Colonic mucosa (tissue), 4 donors: ENCODE measurements around the gene LRWD1. TPM values are rescaled to one million over a fixed set of nuclear protein-coding genes. Genes with fewer than 3 reads are reported as not detected.

Experiments used
- DNase-seq: peaks from one replicate; pipeline ENCODE4 v3.0.0-alpha.2; 2020
- H3K27ac ChIP-seq: fragments of 200-600 bp; one replicate; pipeline ENCODE4 v1.8.0; 2021
- H3K27me3 ChIP-seq: fragments of 200-600 bp; one replicate; pipeline ENCODE4 v1.8.0; 2021
- H3K36me3 ChIP-seq: fragments of 200-600 bp; one replicate; pipeline ENCODE4 v1.8.0; 2021
- H3K4me1 ChIP-seq: fragments of 200-600 bp; one replicate; pipeline ENCODE4 v1.8.0; 2021; ENCODE audit warnings: mild to moderate bottlenecking
- H3K4me3 ChIP-seq: fragments of 200-600 bp; one replicate; pipeline ENCODE4 v1.8.0; 2021
- H3K9ac ChIP-seq, 2 donors: one replicate each; pipeline ENCODE4 v1.7.0; 2013; ENCODE audit warnings: control low read depth in 2 of 2, low read depth in 2 of 2, low read length in 2 of 2
- H3K9me3 ChIP-seq: fragments of 200-600 bp; one replicate; pipeline ENCODE4 v1.8.0; 2021
- CTCF ChIP-seq: fragments of 200-600 bp; IDR thresholded peaks from one replicate; pipeline ENCODE4 v1.8.0; 2022; ENCODE audit warnings: antibody characterized with exemption, mild to moderate bottlenecking
- intact Hi-C: fragments of 100-400 bp; cut with DNase I; formaldehyde crosslinking; loops from one replicate; pipeline ENCODE4 v1.14.1; 2022
- total RNA-seq, 2 donors: library from RNA; stranded (reverse); fragmentation: NEBNext Ultra II Directional in 1 of 2; extraction: Animal tissue kit (Norgen Biotek cat#: 25700) in 1 of 2; gene quantifications; one replicate each; pipeline ENCODE4 v1.2.1, GENCODE V29; 2021
- donor health status: healthy.
- donor health status: DM: no; HTN: no; CAD: no.
- donor health status: DM: no; HTN: no; CAD: no.

The LRWD1 gene
- total RNA-seq, 2 donors from 2014 or later = 11.4 to 19.6 TPM

DNA sequence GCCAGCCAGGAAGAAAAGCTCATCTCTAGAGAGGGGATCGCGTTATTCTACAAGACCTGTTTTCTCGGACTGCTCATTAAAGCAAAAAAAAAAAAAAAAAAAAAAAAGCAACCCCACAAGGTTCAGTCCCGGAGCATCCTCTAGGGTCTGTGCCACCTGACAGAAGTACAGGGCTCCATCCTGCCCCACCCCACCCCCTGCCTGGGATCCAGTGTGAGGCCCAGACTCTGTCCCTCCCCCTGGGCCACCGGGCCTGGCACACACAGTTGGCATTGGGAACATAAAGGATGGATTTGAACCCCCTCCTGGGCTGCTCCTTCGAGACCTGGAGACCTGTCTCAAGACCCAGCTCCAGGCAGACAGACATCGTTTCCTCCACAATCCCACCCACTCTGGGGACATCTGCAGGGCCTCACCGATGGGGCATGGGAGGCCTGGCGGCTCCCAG is 30.7 kb upstream of the LRWD1 start:
- DNase-seq = no peak
- intact Hi-C loops = no loop called here

DNA sequence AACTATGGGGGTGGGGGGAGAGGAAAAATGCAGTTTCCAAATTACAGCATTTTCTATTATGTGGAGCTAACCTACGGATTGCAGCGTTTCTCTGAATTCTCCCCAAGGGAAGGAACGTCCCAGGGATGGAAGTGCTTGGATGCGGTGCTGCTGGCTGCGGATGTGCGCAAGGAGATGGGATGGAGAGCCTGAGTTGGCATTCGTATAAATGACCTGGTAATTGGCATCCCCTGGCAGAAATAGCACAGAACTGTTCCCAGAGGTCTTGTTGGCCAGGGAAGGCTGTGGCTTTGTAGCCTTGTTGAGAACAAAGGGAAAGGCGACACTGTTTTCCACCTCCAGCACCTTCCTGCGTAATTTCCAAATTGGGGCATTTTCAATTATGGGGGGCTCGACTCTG is 28.7 kb upstream of the LRWD1 start:
- Histone ChIP-seq H3K27ac (no peak overlapping the region), H3K4me1 (peaks cover 3% of the 10 kb centered on the region), H3K36me3 (no peaks in the 10 kb centered on the region), H3K27me3 (no peaks in the 10 kb centered on the region), H3K4me3 (no peak overlapping the region), H3K9ac (no peak overlapping the region), H3K9me3 (no peaks in the 10 kb centered on the region)
- DNase-seq = no peak
- intact Hi-C loops = no loop called here
- TF ChIP-seq CTCF = no peak

More for the DNA sequence above, 30.7 kb upstream of the LRWD1 start:
- no peaks in the 10 kb centered on the region for H3K36me3 ChIP-seq
- H3K27ac ChIP-seq = peak overlapping the region; percentile 53
- no peaks in the 10 kb centered on the region for H3K9me3 ChIP-seq
- H3K4me3 ChIP-seq = peak overlapping the region; percentile 82
- H3K4me1 ChIP-seq = peaks cover 3% of the 10 kb centered on the region
- no peaks in the 10 kb centered on the region for H3K27me3 ChIP-seq
- no peak for TF ChIP-seq CTCF
- H3K9ac ChIP-seq = peak overlapping the region; percentile 27 to 86

- no peaks in the 10 kb centered on the region for H3K4me1 ChIP-seq
- no peak overlapping the region for H3K4me3 ChIP-seq
- TF ChIP-seq CTCF = no peak
- no peak overlapping the region for H3K9ac ChIP-seq
- H3K9me3 ChIP-seq = no peaks in the 10 kb centered on the region
- H3K27me3 ChIP-seq = no peaks in the 10 kb centered on the region
- intact Hi-C loops = no loop called here
- no peak for DNase-seq
- no peaks in the 10 kb centered on the region for H3K36me3 ChIP-seq
- no peak overlapping the region for H3K27ac ChIP-seq
Measured at GRCh38 chr7:102439963-102440795, 24.6 kb upstream of the LRWD1 start.

GRCh38 chr7:102444961-102445673 is 19.7 kb upstream of the LRWD1 start:
- Histone ChIP-seq H3K4me3 (no peak overlapping the region), H3K27ac (no peak overlapping the region), H3K9me3 (no peaks in the 10 kb centered on the region), H3K9ac (no peak overlapping the region), H3K4me1 (no peaks in the 10 kb centered on the region), H3K27me3 (no peaks in the 10 kb centered on the region), H3K36me3 (no peaks in the 10 kb centered on the region)
- no peak for TF ChIP-seq CTCF
- DNase-seq = no peak
- intact Hi-C loops = no loop called here

- Histone ChIP-seq H3K4me3 (no peak overlapping the region), H3K27ac (no peak overlapping the region), H3K27me3 (no peaks in the 10 kb centered on the region), H3K36me3 (no peaks in the 10 kb centered on the region), H3K9ac (no peak overlapping the region), H3K4me1 (no peaks in the 10 kb centered on the region), H3K9me3 (no peaks in the 10 kb centered on the region)
- no peak for DNase-seq
- TF ChIP-seq CTCF = no peak
- intact Hi-C loops = no loop called here
Measured at GRCh38 chr7:102445674-102446071, 19.1 kb upstream of the LRWD1 start.
